Measurements from ENCODE around the gene ZFHX3.
"Not testable (repeated sequence)": the region's sequence is repeated elsewhere in the genome, so short reads cannot be mapped to it uniquely, and the experiment has no call there.

ZFHX3 gene

GRCh38 chr16:72996291-72997062 lies 51.5 kb downstream of the ZFHX3 start:
- DNase-seq (ENCODE audit: low read depth in 2 of 2): no peak

- DNase-seq (ENCODE audit: low read depth in 2 of 2): not testable (repeated sequence)
These were observed 52.1 kb downstream of the ZFHX3 start for GRCh38 chr16:72995882-72996270.

GRCh38 chr16:72995151-72995881 lies 52.6 kb downstream of the ZFHX3 start:
- no peak for DNase-seq (ENCODE audit: low read depth in 2 of 2)

DNA sequence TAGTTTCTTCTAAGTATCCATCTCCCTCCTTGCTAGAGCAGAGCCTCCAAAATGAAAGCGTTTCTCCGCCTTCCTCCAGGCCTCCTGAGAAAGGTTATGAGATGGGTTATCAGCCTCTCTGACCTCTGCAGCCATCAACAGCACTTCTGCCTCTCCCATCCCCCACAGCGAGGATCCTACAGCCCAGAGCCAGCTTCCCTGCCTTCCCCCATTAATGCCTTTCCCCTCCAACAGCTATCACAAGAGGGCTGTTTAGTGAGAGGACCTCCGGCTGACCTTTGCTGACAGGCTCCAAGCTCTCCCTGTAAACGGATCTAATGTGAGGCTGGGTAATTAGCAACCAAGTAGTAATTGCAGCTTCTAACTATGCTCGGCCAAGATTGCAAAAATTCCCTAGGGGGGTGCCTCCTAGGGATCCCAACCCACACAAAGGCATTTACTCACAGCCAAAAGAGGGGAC lies 55.8 kb downstream of the ZFHX3 start:
- no peak for DNase-seq (ENCODE audit: low read depth in 2 of 2)

- DNase-seq (ENCODE audit: low read depth in 2 of 2): no peak
These were observed 56.3 kb downstream of the ZFHX3 start for GRCh38 chr16:72991644-72992043.

- no peak for DNase-seq (ENCODE audit: low read depth in 2 of 2)
These were observed 56.7 kb downstream of the ZFHX3 start for GRCh38 chr16:72991211-72991610.

GRCh38 chr16:72990571-72990970 lies 57.4 kb downstream of the ZFHX3 start:
- no peak for DNase-seq (ENCODE audit: low read depth in 2 of 2)

GRCh38 chr16:72989579-72990551 lies 58.1 kb downstream of the ZFHX3 start:
- DNase-seq (ENCODE audit: low read depth in 2 of 2): no peak

DNA sequence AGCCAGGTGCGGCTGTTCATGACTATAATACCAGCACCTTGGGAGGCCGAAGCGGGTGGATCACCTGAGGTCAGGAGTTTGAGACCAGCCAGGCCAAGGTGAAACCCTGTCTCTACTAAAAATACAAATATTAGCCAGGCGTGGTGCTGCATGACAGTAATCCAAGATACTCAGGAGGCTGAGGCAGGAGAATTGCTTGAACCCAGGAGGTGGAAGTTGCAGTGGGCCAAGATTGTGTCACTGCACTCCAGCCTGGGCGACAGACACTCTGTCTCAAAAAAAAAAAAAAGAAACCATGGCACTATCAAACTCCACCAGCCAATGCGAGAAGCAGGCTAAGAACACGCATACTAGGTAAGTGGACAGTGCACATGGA lies 58.7 kb downstream of the ZFHX3 start:
- not testable (repeated sequence) for DNase-seq (ENCODE audit: low read depth in 2 of 2)

GRCh38 chr16:72988569-72988968 lies 59.4 kb downstream of the ZFHX3 start:
- no peak for DNase-seq (ENCODE audit: low read depth in 2 of 2)

DNA sequence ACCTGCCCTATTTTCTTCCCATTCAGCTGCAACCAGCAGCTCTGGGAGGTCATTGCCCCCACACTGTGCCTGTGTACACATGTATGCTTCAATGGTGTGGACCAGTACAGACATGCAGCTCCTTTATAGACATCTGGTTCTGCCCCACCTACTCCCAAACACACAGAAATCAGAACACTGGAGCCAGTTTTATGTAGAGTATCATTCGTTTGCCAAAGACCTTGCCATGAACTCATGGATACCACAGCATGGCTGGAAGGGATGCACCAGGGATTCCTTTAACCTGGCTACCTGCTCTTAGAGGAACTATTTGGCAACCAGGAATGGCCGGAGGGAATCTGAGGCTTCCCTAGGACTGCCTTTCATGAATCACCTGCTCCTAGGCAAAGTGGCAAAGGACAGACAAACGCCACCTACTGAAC lies 60.4 kb downstream of the ZFHX3 start:
- no peak for DNase-seq (ENCODE audit: low read depth in 2 of 2)

GRCh38 chr16:72985995-72986394 lies 61.9 kb downstream of the ZFHX3 start:
- no peak for DNase-seq (ENCODE audit: low read depth in 2 of 2)

DNA sequence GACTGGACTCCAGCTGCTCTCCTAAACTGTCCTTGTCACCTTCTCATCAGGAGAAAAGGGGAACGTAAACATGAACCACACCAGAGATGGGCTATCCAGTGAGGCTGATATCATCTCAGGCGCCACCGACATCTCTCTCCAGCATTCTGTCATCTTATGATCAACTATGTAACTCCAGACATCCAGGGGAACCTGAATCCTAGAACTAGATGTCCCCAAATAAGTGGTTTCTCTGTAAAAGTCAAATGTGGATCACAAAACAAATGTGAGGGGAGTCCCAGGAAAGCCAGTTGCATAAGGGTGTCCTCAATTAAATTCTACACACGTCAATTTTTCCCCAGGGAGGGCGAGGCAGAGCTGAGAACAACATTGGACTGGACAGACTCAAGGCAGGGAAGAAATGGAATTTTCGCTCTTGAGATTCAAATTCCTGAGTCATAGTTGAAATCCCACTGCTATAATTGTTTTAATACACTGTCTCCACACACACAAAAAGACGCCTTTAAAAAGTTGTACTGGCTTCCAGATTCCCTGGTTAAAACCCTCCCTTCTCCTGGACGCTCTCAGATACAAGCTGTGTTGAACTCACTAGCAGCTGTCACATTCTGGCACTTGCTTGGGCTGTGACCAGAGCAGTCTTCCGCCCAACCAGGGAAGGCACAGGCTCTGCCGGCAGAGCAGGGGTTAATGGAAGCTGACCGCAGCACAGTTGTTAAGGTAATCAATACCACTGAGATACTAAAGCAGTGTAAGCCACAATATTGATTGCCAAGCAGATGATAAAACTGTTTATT lies 62.6 kb downstream of the ZFHX3 start:
- no peak for DNase-seq (ENCODE audit: low read depth in 2 of 2)

GRCh38 chr16:72983728-72984350 lies 64.1 kb downstream of the ZFHX3 start:
- DNase-seq (ENCODE audit: low read depth in 2 of 2): no peak

DNA sequence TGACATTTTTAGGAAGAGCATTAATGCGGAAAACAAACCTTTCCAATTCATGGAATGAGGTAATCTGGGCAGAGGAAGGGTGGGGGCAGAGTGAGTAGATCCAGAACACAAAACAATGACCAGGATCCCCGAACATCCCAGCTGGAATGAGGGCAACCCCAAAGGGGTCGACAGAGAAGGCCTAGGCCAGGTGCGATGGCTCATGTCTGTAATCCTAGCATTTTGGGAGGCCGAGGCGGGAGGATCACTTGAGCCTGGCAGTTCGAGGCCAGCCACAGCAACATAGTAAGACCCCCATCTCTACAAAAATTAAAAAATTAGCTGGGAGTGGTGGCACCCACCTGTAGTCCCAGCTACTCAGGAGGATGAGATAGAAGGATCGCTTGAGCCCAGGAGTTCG lies 64.7 kb downstream of the ZFHX3 start:
- DNase-seq (ENCODE audit: low read depth in 2 of 2): no peak

DNA sequence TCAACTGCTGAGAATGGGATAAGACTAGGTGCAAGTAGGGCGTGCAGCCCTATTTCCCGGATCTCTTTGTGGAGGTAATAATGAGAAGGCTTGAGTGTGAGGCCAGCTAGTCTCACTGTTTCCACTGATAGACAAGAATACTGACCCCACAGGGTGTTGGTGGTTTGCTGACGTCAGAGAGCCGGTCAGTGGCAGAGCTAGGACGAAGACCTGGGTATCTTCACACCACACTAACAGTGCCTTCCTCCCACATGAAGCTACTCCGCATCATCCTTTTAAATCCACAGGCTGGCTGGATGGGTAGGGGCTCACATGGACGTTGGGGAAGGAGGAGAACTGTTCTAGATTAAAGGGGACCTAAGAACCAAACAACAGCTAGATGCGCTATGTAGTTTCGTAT lies 68.0 kb downstream of the ZFHX3 start:
- no peak for DNase-seq (ENCODE audit: low read depth in 2 of 2)

DNA sequence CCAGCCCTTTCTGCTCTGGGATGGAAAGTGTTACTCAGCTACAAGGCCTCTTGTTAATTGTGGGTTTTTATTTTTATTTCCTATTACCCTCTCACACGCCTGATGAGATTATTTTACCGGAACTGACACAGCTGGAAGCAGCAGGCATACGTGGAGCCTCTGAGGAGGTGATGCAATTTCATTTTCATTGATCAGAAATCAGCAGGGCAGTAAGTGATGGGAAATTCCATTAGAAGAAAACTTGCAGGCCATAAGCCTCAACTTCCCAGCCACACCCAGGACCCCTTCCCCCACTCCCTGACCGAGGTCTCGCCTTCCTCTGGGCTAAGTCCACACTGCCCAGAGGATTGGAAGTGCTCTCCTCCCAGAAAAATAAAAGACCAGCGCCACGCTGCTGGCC lies 69.7 kb downstream of the ZFHX3 start:
- DNase-seq (ENCODE audit: low read depth in 2 of 2): no peak

DNA sequence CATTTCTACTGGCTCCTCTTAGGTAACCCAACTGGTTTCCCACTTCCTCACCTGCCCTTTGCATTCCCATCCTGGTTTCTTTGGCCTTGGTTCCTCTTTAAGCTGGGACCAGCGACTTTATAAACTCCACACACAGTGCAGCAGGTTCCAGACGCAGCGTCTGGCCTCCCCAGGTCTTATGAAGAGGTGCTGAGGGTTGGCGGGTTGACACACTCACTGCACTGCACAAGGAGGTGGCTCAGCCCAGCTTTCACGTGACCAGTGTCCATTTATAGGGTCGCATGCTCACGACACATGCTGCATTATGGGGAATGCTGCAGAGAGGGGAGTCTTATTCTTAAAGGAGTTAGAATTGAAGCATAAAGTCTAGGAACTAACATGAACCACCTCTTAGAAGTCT lies 70.8 kb downstream of the ZFHX3 start:
- no peak for DNase-seq (ENCODE audit: low read depth in 2 of 2)

GRCh38 chr16:72976438-72977064 lies 71.4 kb downstream of the ZFHX3 start:
- no peak for DNase-seq (ENCODE audit: low read depth in 2 of 2)

DNA sequence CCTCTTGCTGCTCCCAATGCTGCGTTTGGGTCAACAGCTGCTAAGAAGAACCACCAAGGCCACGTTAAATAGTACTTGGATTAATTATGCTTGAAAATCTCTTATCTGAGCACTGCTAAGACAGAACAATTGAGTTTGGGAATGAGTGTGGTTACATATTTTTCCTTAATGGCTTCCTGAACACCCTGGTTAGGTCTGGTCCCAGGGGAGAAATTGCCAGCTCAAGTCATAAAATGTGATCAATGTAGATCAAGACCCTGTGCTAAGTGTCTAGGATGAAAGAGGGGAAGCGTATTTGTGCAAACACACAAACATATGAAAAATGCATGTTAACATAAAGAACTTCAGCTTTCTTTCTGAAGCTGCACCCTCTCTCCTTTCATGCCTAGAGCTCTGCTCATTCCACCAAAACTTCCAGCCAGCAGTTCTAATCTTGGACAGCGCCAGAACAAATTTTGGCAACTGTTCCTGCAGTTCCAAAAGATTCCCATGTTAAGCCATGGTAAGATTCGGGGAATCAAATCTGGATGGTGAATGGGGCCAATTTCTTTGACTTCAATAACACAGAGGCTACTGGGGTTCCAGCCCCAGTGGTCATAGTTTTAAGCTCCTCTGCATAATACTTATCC lies 72.0 kb downstream of the ZFHX3 start:
- DNase-seq (ENCODE audit: low read depth in 2 of 2): no peak

All from stimulated activated CD8-positive, alpha-beta memory T cell treated with anti-CD3 and anti-CD28 coated beads, Interleukin-7, amount 100 ng/mL, for 1 hour (primary cell).